HepG2 (cell line): ENCODE data around the gene CAPS. TPM values are rescaled to one million over a fixed set of nuclear protein-coding genes. Genes with fewer than 3 reads are reported as not detected.

Experiments used
- AFF4 ChIP-seq: sonication (generic); formaldehyde crosslinking; IDR thresholded peaks from 2 replicates; pipeline ENCODE4 v1.4.0; 2020; ENCODE audit warnings: missing genetic modification reagents
- CBFB ChIP-seq: sonication (generic); formaldehyde crosslinking; IDR thresholded peaks from 2 replicates; pipeline ENCODE4 v1.4.0; 2020; ENCODE audit warnings: missing genetic modification reagents
- JUND ChIP-seq: sonication (generic); formaldehyde crosslinking; IDR thresholded peaks from 2 replicates; pipeline ENCODE4 v1.8.0; 2022; ENCODE audit warnings: mild to moderate bottlenecking, missing genetic modification reagents
- KLF11 ChIP-seq: IDR thresholded peaks from 2 replicates; pipeline ENCODE4 v1.6.1; 2016; ENCODE audit warnings: missing compliant biosample characterization
- MIXL1 ChIP-seq: IDR thresholded peaks from 2 replicates; pipeline ENCODE4 v1.6.1; 2016
- MXI1 ChIP-seq: IDR thresholded peaks from 3 replicates; pipeline ENCODE4 v1.6.1; 2012; ENCODE audit warnings: low read depth, low read length, inconsistent platforms, borderline replicate concordance
- PHF8 ChIP-seq: sonication (generic); formaldehyde crosslinking; IDR thresholded peaks from 2 replicates; pipeline ENCODE4 v1.5.0; 2020; ENCODE audit warnings: missing genetic modification reagents
- RXRA ChIP-seq: sonication (generic); formaldehyde crosslinking; IDR thresholded peaks from 2 replicates; pipeline ENCODE4 v1.5.1; 2020; ENCODE audit warnings: missing genetic modification reagents
- SALL1 ChIP-seq: sonication (generic); formaldehyde crosslinking; IDR thresholded peaks from 2 replicates; pipeline ENCODE4 v1.8.0; 2022; ENCODE audit warnings: mild to moderate bottlenecking, missing genetic modification reagents
- SIX4 ChIP-seq: sonication (generic); formaldehyde crosslinking; IDR thresholded peaks from 2 replicates; pipeline ENCODE4 v1.4.0; 2020; ENCODE audit warnings: missing genetic modification reagents
- STAT5B ChIP-seq: sonication (generic); formaldehyde crosslinking; IDR thresholded peaks from 2 replicates; pipeline ENCODE4 v1.4.0; 2020; ENCODE audit warnings: missing genetic modification reagents
- ZBTB21 ChIP-seq: sonication (generic); formaldehyde crosslinking; IDR thresholded peaks from 2 replicates; pipeline ENCODE4 v1.4.0; 2020; ENCODE audit warnings: missing genetic modification reagents
- ZNF292 ChIP-seq: sonication (generic); formaldehyde crosslinking; IDR thresholded peaks from 2 replicates; pipeline ENCODE4 v1.8.1; 2022; ENCODE audit warnings: mild to moderate bottlenecking, low read depth, missing genetic modification reagents, borderline replicate concordance
- ZSCAN12 ChIP-seq: sonication (generic); formaldehyde crosslinking; IDR thresholded peaks from 2 replicates; pipeline ENCODE4 v1.9.0; 2021; ENCODE audit warnings: mild to moderate bottlenecking, missing genetic modification reagents
- polyA plus RNA-seq, 8 experiments: library from polyadenylated mRNA; depleted of rRNA in 3 of 8; stranded (reverse) in 7 of 8; unstranded in 1 of 8; fragments of >200 nt; fragmentation: Illumina TruSeq in 4 of 8; extraction: Trizol in 4 of 8; gene quantifications; 2 replicates each; pipeline versions ENCODE4 v1.2.1 to v1.2.3, GENCODE V29; 2011 to 2016; ENCODE audit warnings: low read depth in 4 of 8, missing spikeins in 1 of 8, mixed read lengths in 1 of 8; ENCODE audit not compliant: insufficient read depth in 1 of 8
- total RNA-seq, 5 experiments: library from RNA; depleted of rRNA; stranded (reverse); fragments of >200 nt; fragmentation: Illumina TruSeq; extraction: Trizol; gene quantifications; 2 replicates each; pipeline ENCODE4 v1.2.3, GENCODE V29; 2016; ENCODE audit warnings: low read depth in 1 of 5
- TF ChIP-seq, protein P1 (sequence below): sonication (generic); formaldehyde crosslinking; conservative IDR thresholded peaks from 2 replicates; pipeline ENCODE4 v1.4.0; 2020; ENCODE audit warnings: mild to moderate bottlenecking, missing genetic modification reagents, moderate library complexity
- TF ChIP-seq, protein P2 (sequence below): IDR thresholded peaks from 2 replicates; pipeline ENCODE4 v1.6.1; 2016; ENCODE audit warnings: low read depth, missing genetic modification reagents, missing compliant biosample characterization
- TF ChIP-seq, protein P3 (sequence below): sonication (generic); formaldehyde crosslinking; IDR thresholded peaks from 2 replicates; pipeline ENCODE4 v1.4.0; 2020; ENCODE audit warnings: missing genetic modification reagents

The CAPS gene
- total and polyA plus RNA-seq, 2 of the 13 experiments (the other 11 are each of a cell fraction or from before 2014, with no cell fraction given): 3.1 TPM

DNA sequence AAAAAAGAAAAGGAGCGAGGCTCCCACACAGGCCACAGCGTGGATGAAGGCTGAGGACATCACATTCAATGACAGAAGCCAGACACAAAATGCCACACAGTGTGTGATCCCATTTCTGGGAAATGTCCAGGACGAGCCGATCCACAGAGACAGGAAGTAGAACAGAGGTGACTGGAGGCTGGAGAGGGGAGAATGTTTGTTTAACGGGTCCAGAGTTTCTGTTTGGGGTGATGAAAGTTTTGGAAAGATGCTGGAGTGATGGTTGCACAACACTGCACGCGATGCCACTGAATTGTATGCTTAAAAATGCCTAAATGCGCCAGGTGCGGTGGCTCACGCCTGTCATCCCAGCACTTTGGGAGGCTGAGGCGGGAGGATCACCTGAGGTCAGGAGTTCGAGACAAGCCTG is 43.1 kb upstream of the CAPS start (continued):
- TF ChIP-seq, protein P1, sequence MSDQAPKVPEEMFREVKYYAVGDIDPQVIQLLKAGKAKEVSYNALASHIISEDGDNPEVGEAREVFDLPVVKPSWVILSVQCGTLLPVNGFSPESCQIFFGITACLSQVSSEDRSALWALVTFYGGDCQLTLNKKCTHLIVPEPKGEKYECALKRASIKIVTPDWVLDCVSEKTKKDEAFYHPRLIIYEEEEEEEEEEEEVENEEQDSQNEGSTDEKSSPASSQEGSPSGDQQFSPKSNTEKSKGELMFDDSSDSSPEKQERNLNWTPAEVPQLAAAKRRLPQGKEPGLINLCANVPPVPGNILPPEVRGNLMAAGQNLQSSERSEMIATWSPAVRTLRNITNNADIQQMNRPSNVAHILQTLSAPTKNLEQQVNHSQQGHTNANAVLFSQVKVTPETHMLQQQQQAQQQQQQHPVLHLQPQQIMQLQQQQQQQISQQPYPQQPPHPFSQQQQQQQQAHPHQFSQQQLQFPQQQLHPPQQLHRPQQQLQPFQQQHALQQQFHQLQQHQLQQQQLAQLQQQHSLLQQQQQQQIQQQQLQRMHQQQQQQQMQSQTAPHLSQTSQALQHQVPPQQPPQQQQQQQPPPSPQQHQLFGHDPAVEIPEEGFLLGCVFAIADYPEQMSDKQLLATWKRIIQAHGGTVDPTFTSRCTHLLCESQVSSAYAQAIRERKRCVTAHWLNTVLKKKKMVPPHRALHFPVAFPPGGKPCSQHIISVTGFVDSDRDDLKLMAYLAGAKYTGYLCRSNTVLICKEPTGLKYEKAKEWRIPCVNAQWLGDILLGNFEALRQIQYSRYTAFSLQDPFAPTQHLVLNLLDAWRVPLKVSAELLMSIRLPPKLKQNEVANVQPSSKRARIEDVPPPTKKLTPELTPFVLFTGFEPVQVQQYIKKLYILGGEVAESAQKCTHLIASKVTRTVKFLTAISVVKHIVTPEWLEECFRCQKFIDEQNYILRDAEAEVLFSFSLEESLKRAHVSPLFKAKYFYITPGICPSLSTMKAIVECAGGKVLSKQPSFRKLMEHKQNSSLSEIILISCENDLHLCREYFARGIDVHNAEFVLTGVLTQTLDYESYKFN (CRISPR knock-in tag): peak; percentile 99
- TF ChIP-seq PHF8 (CRISPR knock-in tag) (0 out of 2 replicates have a peak, but pooled peaks have one; percentile 37), JUND (peak; percentile 78), AFF4 (CRISPR knock-in tag) (0 out of 2 replicates have a peak, but pooled peaks have one; percentile 55), KLF11 (CRISPR knock-in tag) (peak; percentile 78; the same call in 1 of the 2 replicates), SIX4 (CRISPR knock-in tag) (peak; percentile 82), STAT5B (CRISPR knock-in tag) (no peak), ZSCAN12 (CRISPR knock-in tag) (no peak), RXRA (CRISPR knock-in tag) (peak; percentile 98), ZNF292 (CRISPR knock-in tag) (peak; percentile 81; the same call in 1 of the 2 replicates), MXI1 (peak; percentile 58; the same call in 1 of the 3 replicates), MIXL1 (peak; percentile 90), ZBTB21 (CRISPR knock-in tag) (peak; percentile 58; the same call in 1 of the 2 replicates), SALL1 (CRISPR knock-in tag) (peak; percentile 97), CBFB (CRISPR knock-in tag) (peak; percentile 88)
- TF ChIP-seq, protein P2, sequence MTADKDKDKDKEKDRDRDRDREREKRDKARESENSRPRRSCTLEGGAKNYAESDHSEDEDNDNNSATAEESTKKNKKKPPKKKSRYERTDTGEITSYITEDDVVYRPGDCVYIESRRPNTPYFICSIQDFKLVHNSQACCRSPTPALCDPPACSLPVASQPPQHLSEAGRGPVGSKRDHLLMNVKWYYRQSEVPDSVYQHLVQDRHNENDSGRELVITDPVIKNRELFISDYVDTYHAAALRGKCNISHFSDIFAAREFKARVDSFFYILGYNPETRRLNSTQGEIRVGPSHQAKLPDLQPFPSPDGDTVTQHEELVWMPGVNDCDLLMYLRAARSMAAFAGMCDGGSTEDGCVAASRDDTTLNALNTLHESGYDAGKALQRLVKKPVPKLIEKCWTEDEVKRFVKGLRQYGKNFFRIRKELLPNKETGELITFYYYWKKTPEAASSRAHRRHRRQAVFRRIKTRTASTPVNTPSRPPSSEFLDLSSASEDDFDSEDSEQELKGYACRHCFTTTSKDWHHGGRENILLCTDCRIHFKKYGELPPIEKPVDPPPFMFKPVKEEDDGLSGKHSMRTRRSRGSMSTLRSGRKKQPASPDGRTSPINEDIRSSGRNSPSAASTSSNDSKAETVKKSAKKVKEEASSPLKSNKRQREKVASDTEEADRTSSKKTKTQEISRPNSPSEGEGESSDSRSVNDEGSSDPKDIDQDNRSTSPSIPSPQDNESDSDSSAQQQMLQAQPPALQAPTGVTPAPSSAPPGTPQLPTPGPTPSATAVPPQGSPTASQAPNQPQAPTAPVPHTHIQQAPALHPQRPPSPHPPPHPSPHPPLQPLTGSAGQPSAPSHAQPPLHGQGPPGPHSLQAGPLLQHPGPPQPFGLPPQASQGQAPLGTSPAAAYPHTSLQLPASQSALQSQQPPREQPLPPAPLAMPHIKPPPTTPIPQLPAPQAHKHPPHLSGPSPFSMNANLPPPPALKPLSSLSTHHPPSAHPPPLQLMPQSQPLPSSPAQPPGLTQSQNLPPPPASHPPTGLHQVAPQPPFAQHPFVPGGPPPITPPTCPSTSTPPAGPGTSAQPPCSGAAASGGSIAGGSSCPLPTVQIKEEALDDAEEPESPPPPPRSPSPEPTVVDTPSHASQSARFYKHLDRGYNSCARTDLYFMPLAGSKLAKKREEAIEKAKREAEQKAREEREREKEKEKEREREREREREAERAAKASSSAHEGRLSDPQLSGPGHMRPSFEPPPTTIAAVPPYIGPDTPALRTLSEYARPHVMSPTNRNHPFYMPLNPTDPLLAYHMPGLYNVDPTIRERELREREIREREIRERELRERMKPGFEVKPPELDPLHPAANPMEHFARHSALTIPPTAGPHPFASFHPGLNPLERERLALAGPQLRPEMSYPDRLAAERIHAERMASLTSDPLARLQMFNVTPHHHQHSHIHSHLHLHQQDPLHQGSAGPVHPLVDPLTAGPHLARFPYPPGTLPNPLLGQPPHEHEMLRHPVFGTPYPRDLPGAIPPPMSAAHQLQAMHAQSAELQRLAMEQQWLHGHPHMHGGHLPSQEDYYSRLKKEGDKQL: peak; percentile 87
- TF ChIP-seq, protein P3, sequence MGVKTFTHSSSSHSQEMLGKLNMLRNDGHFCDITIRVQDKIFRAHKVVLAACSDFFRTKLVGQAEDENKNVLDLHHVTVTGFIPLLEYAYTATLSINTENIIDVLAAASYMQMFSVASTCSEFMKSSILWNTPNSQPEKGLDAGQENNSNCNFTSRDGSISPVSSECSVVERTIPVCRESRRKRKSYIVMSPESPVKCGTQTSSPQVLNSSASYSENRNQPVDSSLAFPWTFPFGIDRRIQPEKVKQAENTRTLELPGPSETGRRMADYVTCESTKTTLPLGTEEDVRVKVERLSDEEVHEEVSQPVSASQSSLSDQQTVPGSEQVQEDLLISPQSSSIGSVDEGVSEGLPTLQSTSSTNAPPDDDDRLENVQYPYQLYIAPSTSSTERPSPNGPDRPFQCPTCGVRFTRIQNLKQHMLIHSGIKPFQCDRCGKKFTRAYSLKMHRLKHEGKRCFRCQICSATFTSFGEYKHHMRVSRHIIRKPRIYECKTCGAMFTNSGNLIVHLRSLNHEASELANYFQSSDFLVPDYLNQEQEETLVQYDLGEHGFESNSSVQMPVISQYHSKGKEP (CRISPR knock-in tag): peak; percentile 73; the same call in 1 of the 2 replicates
